ENCODE results near the gene TACR1.

The TACR1 gene

GRCh38 chr2:75022516-75022915 lies 176.8 kb downstream of the TACR1 start:
- H3K27me3 ChIP-seq (ENCODE audit: control insufficient read depth, insufficient read depth, low read length): no peaks in the 10 kb centered on the region
- H3K9ac ChIP-seq (ENCODE audit: low read depth, low read length): no peak overlapping the region
- H3K9me3 ChIP-seq (ENCODE audit: control insufficient read depth, insufficient read depth, low read length): no peaks in the 10 kb centered on the region
- no peaks in the 10 kb centered on the region for H3K4me1 ChIP-seq (ENCODE audit: control insufficient read depth, insufficient read depth, low read length)
- H3K4me3 ChIP-seq (ENCODE audit: low read depth, low read length): no peak overlapping the region
- H3K36me3 ChIP-seq (ENCODE audit: control insufficient read depth, insufficient read depth, low read length): no peaks in the 10 kb centered on the region

GRCh38 chr2:75021672-75022071 lies 177.6 kb downstream of the TACR1 start:
- no peak overlapping the region for H3K9ac ChIP-seq (ENCODE audit: low read depth, low read length)
- H3K4me1 ChIP-seq (ENCODE audit: control insufficient read depth, insufficient read depth, low read length): no peaks in the 10 kb centered on the region
- H3K27me3 ChIP-seq (ENCODE audit: control insufficient read depth, insufficient read depth, low read length): no peaks in the 10 kb centered on the region
- no peaks in the 10 kb centered on the region for H3K36me3 ChIP-seq (ENCODE audit: control insufficient read depth, insufficient read depth, low read length)
- no peak overlapping the region for H3K4me3 ChIP-seq (ENCODE audit: low read depth, low read length)
- H3K9me3 ChIP-seq (ENCODE audit: control insufficient read depth, insufficient read depth, low read length): no peaks in the 10 kb centered on the region

- no peak overlapping the region for H3K9ac ChIP-seq (ENCODE audit: low read depth, low read length)
- no peaks in the 10 kb centered on the region for H3K9me3 ChIP-seq (ENCODE audit: control insufficient read depth, insufficient read depth, low read length)
- no peak overlapping the region for H3K4me3 ChIP-seq (ENCODE audit: low read depth, low read length)
- H3K4me1 ChIP-seq (ENCODE audit: control insufficient read depth, insufficient read depth, low read length): no peaks in the 10 kb centered on the region
- no peaks in the 10 kb centered on the region for H3K27me3 ChIP-seq (ENCODE audit: control insufficient read depth, insufficient read depth, low read length)
- no peaks in the 10 kb centered on the region for H3K36me3 ChIP-seq (ENCODE audit: control insufficient read depth, insufficient read depth, low read length)
Measured at GRCh38 chr2:75020476-75020875, 178.8 kb downstream of the TACR1 start.

GRCh38 chr2:75019790-75020189 lies 179.5 kb downstream of the TACR1 start:
- Histone ChIP-seq H3K9me3 (ENCODE audit: control insufficient read depth, insufficient read depth, low read length) (no peaks in the 10 kb centered on the region), H3K9ac (ENCODE audit: low read depth, low read length) (no peak overlapping the region), H3K36me3 (ENCODE audit: control insufficient read depth, insufficient read depth, low read length) (no peaks in the 10 kb centered on the region), H3K4me1 (ENCODE audit: control insufficient read depth, insufficient read depth, low read length) (no peaks in the 10 kb centered on the region), H3K4me3 (ENCODE audit: low read depth, low read length) (no peak overlapping the region), H3K27me3 (ENCODE audit: control insufficient read depth, insufficient read depth, low read length) (no peaks in the 10 kb centered on the region)

- no peak overlapping the region for H3K9ac ChIP-seq (ENCODE audit: low read depth, low read length)
- no peak overlapping the region for H3K4me3 ChIP-seq (ENCODE audit: low read depth, low read length)
- H3K4me1 ChIP-seq (ENCODE audit: control insufficient read depth, insufficient read depth, low read length): no peaks in the 10 kb centered on the region
- H3K27me3 ChIP-seq (ENCODE audit: control insufficient read depth, insufficient read depth, low read length): no peaks in the 10 kb centered on the region
- H3K9me3 ChIP-seq (ENCODE audit: control insufficient read depth, insufficient read depth, low read length): no peaks in the 10 kb centered on the region
- no peaks in the 10 kb centered on the region for H3K36me3 ChIP-seq (ENCODE audit: control insufficient read depth, insufficient read depth, low read length)
Measured at GRCh38 chr2:75018162-75018561, 181.2 kb downstream of the TACR1 start.

GRCh38 chr2:75012080-75012479 lies 187.2 kb downstream of the TACR1 start:
- H3K9ac ChIP-seq (ENCODE audit: low read depth, low read length): no peak overlapping the region
- H3K4me1 ChIP-seq (ENCODE audit: control insufficient read depth, insufficient read depth, low read length): no peaks in the 10 kb centered on the region
- no peaks in the 10 kb centered on the region for H3K27me3 ChIP-seq (ENCODE audit: control insufficient read depth, insufficient read depth, low read length)
- no peak overlapping the region for H3K4me3 ChIP-seq (ENCODE audit: low read depth, low read length)
- no peaks in the 10 kb centered on the region for H3K9me3 ChIP-seq (ENCODE audit: control insufficient read depth, insufficient read depth, low read length)
- H3K36me3 ChIP-seq (ENCODE audit: control insufficient read depth, insufficient read depth, low read length): no peaks in the 10 kb centered on the region

GRCh38 chr2:75010571-75010970 lies 188.7 kb downstream of the TACR1 start:
- Histone ChIP-seq H3K36me3 (ENCODE audit: control insufficient read depth, insufficient read depth, low read length) (no peaks in the 10 kb centered on the region), H3K9me3 (ENCODE audit: control insufficient read depth, insufficient read depth, low read length) (no peaks in the 10 kb centered on the region), H3K27me3 (ENCODE audit: control insufficient read depth, insufficient read depth, low read length) (no peaks in the 10 kb centered on the region), H3K4me1 (ENCODE audit: control insufficient read depth, insufficient read depth, low read length) (no peaks in the 10 kb centered on the region), H3K4me3 (ENCODE audit: low read depth, low read length) (no peak overlapping the region), H3K9ac (ENCODE audit: low read depth, low read length) (no peak overlapping the region)

- Histone ChIP-seq H3K9me3 (ENCODE audit: control insufficient read depth, insufficient read depth, low read length) (no peaks in the 10 kb centered on the region), H3K36me3 (ENCODE audit: control insufficient read depth, insufficient read depth, low read length) (no peaks in the 10 kb centered on the region), H3K4me1 (ENCODE audit: control insufficient read depth, insufficient read depth, low read length) (no peaks in the 10 kb centered on the region), H3K4me3 (ENCODE audit: low read depth, low read length) (no peak overlapping the region), H3K27me3 (ENCODE audit: control insufficient read depth, insufficient read depth, low read length) (no peaks in the 10 kb centered on the region), H3K9ac (ENCODE audit: low read depth, low read length) (no peak overlapping the region)
Measured at GRCh38 chr2:75007819-75008218, 191.5 kb downstream of the TACR1 start.

- Histone ChIP-seq H3K9ac (ENCODE audit: low read depth, low read length) (no peak overlapping the region), H3K4me3 (ENCODE audit: low read depth, low read length) (no peak overlapping the region), H3K36me3 (ENCODE audit: control insufficient read depth, insufficient read depth, low read length) (no peaks in the 10 kb centered on the region), H3K27me3 (ENCODE audit: control insufficient read depth, insufficient read depth, low read length) (no peaks in the 10 kb centered on the region), H3K4me1 (ENCODE audit: control insufficient read depth, insufficient read depth, low read length) (no peaks in the 10 kb centered on the region), H3K9me3 (ENCODE audit: control insufficient read depth, insufficient read depth, low read length) (no peaks in the 10 kb centered on the region)
Measured at GRCh38 chr2:75007061-75007460, 192.3 kb downstream of the TACR1 start.

GRCh38 chr2:75006041-75006440 lies 193.3 kb downstream of the TACR1 start:
- H3K9ac ChIP-seq (ENCODE audit: low read depth, low read length): no peak overlapping the region
- no peak overlapping the region for H3K4me3 ChIP-seq (ENCODE audit: low read depth, low read length)
- no peaks in the 10 kb centered on the region for H3K4me1 ChIP-seq (ENCODE audit: control insufficient read depth, insufficient read depth, low read length)
- no peaks in the 10 kb centered on the region for H3K9me3 ChIP-seq (ENCODE audit: control insufficient read depth, insufficient read depth, low read length)
- H3K27me3 ChIP-seq (ENCODE audit: control insufficient read depth, insufficient read depth, low read length): no peaks in the 10 kb centered on the region
- H3K36me3 ChIP-seq (ENCODE audit: control insufficient read depth, insufficient read depth, low read length): no peaks in the 10 kb centered on the region

GRCh38 chr2:75003773-75004172 lies 195.5 kb downstream of the TACR1 start:
- Histone ChIP-seq H3K27me3 (ENCODE audit: control insufficient read depth, insufficient read depth, low read length) (no peaks in the 10 kb centered on the region), H3K9ac (ENCODE audit: low read depth, low read length) (no peak overlapping the region), H3K4me3 (ENCODE audit: low read depth, low read length) (no peak overlapping the region), H3K9me3 (ENCODE audit: control insufficient read depth, insufficient read depth, low read length) (no peaks in the 10 kb centered on the region), H3K4me1 (ENCODE audit: control insufficient read depth, insufficient read depth, low read length) (no peaks in the 10 kb centered on the region), H3K36me3 (ENCODE audit: control insufficient read depth, insufficient read depth, low read length) (no peaks in the 10 kb centered on the region)

- H3K9ac ChIP-seq (ENCODE audit: low read depth, low read length): no peak overlapping the region
- no peaks in the 10 kb centered on the region for H3K9me3 ChIP-seq (ENCODE audit: control insufficient read depth, insufficient read depth, low read length)
- no peaks in the 10 kb centered on the region for H3K4me1 ChIP-seq (ENCODE audit: control insufficient read depth, insufficient read depth, low read length)
- no peaks in the 10 kb centered on the region for H3K27me3 ChIP-seq (ENCODE audit: control insufficient read depth, insufficient read depth, low read length)
- H3K36me3 ChIP-seq (ENCODE audit: control insufficient read depth, insufficient read depth, low read length): no peaks in the 10 kb centered on the region
- H3K4me3 ChIP-seq (ENCODE audit: low read depth, low read length): no peak overlapping the region
Measured at GRCh38 chr2:75003276-75003675, 196.0 kb downstream of the TACR1 start.

- Histone ChIP-seq H3K9me3 (ENCODE audit: control insufficient read depth, insufficient read depth, low read length) (no peaks in the 10 kb centered on the region), H3K36me3 (ENCODE audit: control insufficient read depth, insufficient read depth, low read length) (no peaks in the 10 kb centered on the region), H3K9ac (ENCODE audit: low read depth, low read length) (no peak overlapping the region), H3K27me3 (ENCODE audit: control insufficient read depth, insufficient read depth, low read length) (no peaks in the 10 kb centered on the region), H3K4me3 (ENCODE audit: low read depth, low read length) (no peak overlapping the region), H3K4me1 (ENCODE audit: control insufficient read depth, insufficient read depth, low read length) (no peaks in the 10 kb centered on the region)
Measured at GRCh38 chr2:75002007-75002406, 197.3 kb downstream of the TACR1 start.

Measured in iPS-15b (cell line).